Effector CD8-positive, alpha-beta T cell (primary cell): Measurements from ENCODE around the gene STS.
A peak's percentile ranks its signal among the peaks of the same experiment; 100 is the strongest.

Experiments used
- DNase-seq: peaks from one replicate; lab custom pipeline; 2025; lab: John Stamatoyannopoulos, UW
- total RNA-seq, 4 experiments: gene quantifications; one replicate each; lab custom pipeline; 2026; lab: John Stamatoyannopoulos, UW

The STS gene
- 3.1 to 7.4 (median 4.8) reads per million in 4 experiments for total RNA-seq

GRCh38 chrX:7147413-7147977 lies at the start of gene STS:
TSS of gene STS (plus strand) at chrX:7147712. CDS start at chrX:7253200, 105,488 bp downstream.
- peak; percentile 14 for DNase-seq

- DNase-seq = no peak
Observed at GRCh38 chrX:7100022-7100421, 47.5 kb upstream of the STS start.

- DNase-seq = no peak
Observed at GRCh38 chrX:7102119-7102518, 45.4 kb upstream of the STS start.

- no peak for DNase-seq
Observed at GRCh38 chrX:7106649-7107048, 40.9 kb upstream of the STS start.

- DNase-seq = no peak
Observed at GRCh38 chrX:7108030-7108429, 39.5 kb upstream of the STS start.

GRCh38 chrX:7109049-7109531 lies 38.4 kb upstream of the STS start:
- DNase-seq = no peak

GRCh38 chrX:7109838-7110793 lies 37.4 kb upstream of the STS start:
- no peak for DNase-seq

- DNase-seq = no peak
Observed at GRCh38 chrX:7110821-7111276, 36.7 kb upstream of the STS start.

GRCh38 chrX:7111518-7111917 lies 36.0 kb upstream of the STS start:
- no peak for DNase-seq

- DNase-seq = no peak
Observed at GRCh38 chrX:7112071-7112470, 35.4 kb upstream of the STS start.

- no peak for DNase-seq
Observed at GRCh38 chrX:7115557-7115956, 32.0 kb upstream of the STS start.

- no peak for DNase-seq
Observed at GRCh38 chrX:7116081-7116480, 31.4 kb upstream of the STS start.

- no peak for DNase-seq
Observed at GRCh38 chrX:7117587-7117986, 29.9 kb upstream of the STS start.

GRCh38 chrX:7119950-7120877 lies 27.3 kb upstream of the STS start:
- no peak for DNase-seq

GRCh38 chrX:7120878-7121219 lies 26.7 kb upstream of the STS start:
- no peak for DNase-seq

- no peak for DNase-seq
Observed at GRCh38 chrX:7127056-7127455, 20.5 kb upstream of the STS start.

- no peak for DNase-seq
Observed at GRCh38 chrX:7131621-7132020, 15.9 kb upstream of the STS start.

- DNase-seq = no peak
Observed at GRCh38 chrX:7132335-7133049, 15.0 kb upstream of the STS start.

- DNase-seq = no peak
Observed at GRCh38 chrX:7133050-7133440, 14.5 kb upstream of the STS start.

- no peak for DNase-seq
Observed at GRCh38 chrX:7134981-7135380, 12.5 kb upstream of the STS start.
